Duodenal mucosa (tissue), 2 donors: Measurements from ENCODE around the gene PLB1.

Source experiments
- H3K27ac ChIP-seq: one replicate; pipeline ENCODE4 v1.7.0; 2013; ENCODE audit warnings: low read depth, low read length
- H3K27me3 ChIP-seq, 2 donors: one replicate each; pipeline ENCODE4 v1.7.0; 2013; ENCODE audit warnings: low read length in 2 of 2, control low read depth in 1 of 2; ENCODE audit not compliant: insufficient read depth in 2 of 2, control insufficient read depth in 1 of 2
- H3K36me3 ChIP-seq, 2 donors: one replicate each; pipeline ENCODE4 v1.7.0; 2013; ENCODE audit warnings: low read length in 2 of 2, control low read depth in 1 of 2; ENCODE audit not compliant: insufficient read depth in 2 of 2, control insufficient read depth in 1 of 2
- H3K4me1 ChIP-seq, 2 donors: one replicate each; pipeline ENCODE4 v1.7.0; 2013; ENCODE audit warnings: low read length in 2 of 2, control low read depth in 1 of 2; ENCODE audit not compliant: insufficient read depth in 2 of 2, control insufficient read depth in 1 of 2
- H3K4me3 ChIP-seq, 2 donors: one replicate each; pipeline ENCODE4 v1.7.0; 2013; ENCODE audit warnings: low read length in 2 of 2, low read depth in 1 of 2
- H3K9ac ChIP-seq, 2 donors: one replicate each; pipeline ENCODE4 v1.7.0; 2013; ENCODE audit warnings: low read length in 2 of 2, low read depth in 1 of 2
- H3K9me3 ChIP-seq, 2 donors: one replicate each; pipeline ENCODE4 v1.7.0; 2013; ENCODE audit warnings: low read length in 2 of 2, control low read depth in 1 of 2; ENCODE audit not compliant: control insufficient read depth in 1 of 2

PLB1 gene

GRCh38 chr2:28496781-28497180, 921 bp downstream of the PLB1 start:
- H3K9me3 ChIP-seq: no peaks in the 10 kb centered on the region
- no peaks in the 10 kb centered on the region for H3K36me3 ChIP-seq
- H3K4me1 ChIP-seq: peaks cover 0 to 16% of the 10 kb centered on the region in 2 donors
- H3K27ac ChIP-seq: no peak overlapping the region
- no peak overlapping the region for H3K4me3 ChIP-seq
- H3K27me3 ChIP-seq: no peaks in the 10 kb centered on the region
- H3K9ac ChIP-seq: no peak overlapping the region

- Histone ChIP-seq H3K9me3 (no peaks in the 10 kb centered on the region), H3K27ac (no peak overlapping the region), H3K27me3 (no peaks in the 10 kb centered on the region), H3K4me1 (peaks cover 0 to 14% of the 10 kb centered on the region in 2 donors), H3K9ac (no peak overlapping the region), H3K36me3 (no peaks in the 10 kb centered on the region), H3K4me3 (no peak overlapping the region)
These were observed 1.3 kb downstream of the PLB1 start for GRCh38 chr2:28497206-28497605.

GRCh38 chr2:28499282-28499681, 3.4 kb downstream of the PLB1 start:
- H3K36me3 ChIP-seq: no peaks in the 10 kb centered on the region
- no peak overlapping the region for H3K9ac ChIP-seq
- no peak overlapping the region for H3K4me3 ChIP-seq
- H3K9me3 ChIP-seq: no peaks in the 10 kb centered on the region
- H3K27me3 ChIP-seq: no peaks in the 10 kb centered on the region
- no peak overlapping the region for H3K27ac ChIP-seq
- H3K4me1 ChIP-seq: peaks cover 0 to 8% of the 10 kb centered on the region in 2 donors

GRCh38 chr2:28505361-28505760, 9.5 kb downstream of the PLB1 start:
- Histone ChIP-seq H3K4me1 (peaks cover 0 to 7% of the 10 kb centered on the region in 2 donors), H3K4me3 (no peak overlapping the region), H3K36me3 (no peaks in the 10 kb centered on the region), H3K9ac (no peak overlapping the region), H3K27ac (no peak overlapping the region), H3K9me3 (no peaks in the 10 kb centered on the region), H3K27me3 (no peaks in the 10 kb centered on the region)

GRCh38 chr2:28506112-28506910, 10.5 kb downstream of the PLB1 start:
- Histone ChIP-seq H3K27me3 (no peaks in the 10 kb centered on the region), H3K36me3 (no peaks in the 10 kb centered on the region), H3K4me1 (peaks cover 0 to 7% of the 10 kb centered on the region in 2 donors), H3K27ac (no peak overlapping the region), H3K9ac (no peak overlapping the region), H3K9me3 (no peaks in the 10 kb centered on the region), H3K4me3 (no peak overlapping the region)

- Histone ChIP-seq H3K36me3 (no peaks in the 10 kb centered on the region), H3K27me3 (no peaks in the 10 kb centered on the region), H3K4me3 (no peak overlapping the region), H3K9me3 (no peaks in the 10 kb centered on the region), H3K9ac (no peak overlapping the region), H3K27ac (no peak overlapping the region), H3K4me1 (peaks cover 0 to 7% of the 10 kb centered on the region in 2 donors)
These were observed 12.2 kb downstream of the PLB1 start for GRCh38 chr2:28507796-28508764.

- Histone ChIP-seq H3K27me3 (no peaks in the 10 kb centered on the region), H3K4me1 (peaks cover 0 to 7% of the 10 kb centered on the region in 2 donors), H3K4me3 (no peak overlapping the region), H3K36me3 (no peaks in the 10 kb centered on the region), H3K27ac (no peak overlapping the region), H3K9ac (no peak overlapping the region), H3K9me3 (no peaks in the 10 kb centered on the region)
These were observed 13.5 kb downstream of the PLB1 start for GRCh38 chr2:28509361-28509760.

- Histone ChIP-seq H3K4me1 (peaks cover 0 to 7% of the 10 kb centered on the region in 2 donors), H3K9me3 (no peaks in the 10 kb centered on the region), H3K27ac (no peak overlapping the region), H3K4me3 (no peak overlapping the region), H3K9ac (no peak overlapping the region), H3K36me3 (no peaks in the 10 kb centered on the region), H3K27me3 (no peaks in the 10 kb centered on the region)
These were observed 14.3 kb downstream of the PLB1 start for GRCh38 chr2:28510184-28510583.

GRCh38 chr2:28511871-28512606, 16.2 kb downstream of the PLB1 start:
- no peak overlapping the region for H3K4me3 ChIP-seq
- no peaks in the 10 kb centered on the region for H3K9me3 ChIP-seq
- H3K9ac ChIP-seq: no peak overlapping the region
- peaks cover 0 to 7% of the 10 kb centered on the region in 2 donors for H3K4me1 ChIP-seq
- H3K36me3 ChIP-seq: no peaks in the 10 kb centered on the region
- peaks cover 0 to 4% of the 10 kb centered on the region in 2 donors for H3K27me3 ChIP-seq
- H3K27ac ChIP-seq: no peak overlapping the region
